ENCODE results near the gene SPPL2B.

- TF ChIP-seq YY1 (IDR thresholded peaks at IDR 0.05; ENCODE audit: low read depth) (no peak), NFIC (IDR thresholded peaks at IDR 0.05) (no peak), FOXM1 (IDR thresholded peaks at IDR 0.05; ENCODE audit: borderline replicate concordance, low read depth) (no peak), EGR1 (IDR thresholded peaks at IDR 0.05) (no peak), EP300 (IDR thresholded peaks at IDR 0.05; ENCODE audit: borderline replicate concordance) (no peak), TAF1 (IDR thresholded peaks at IDR 0.05; ENCODE audit: low read depth) (no peak), RAD21 (IDR thresholded peaks at IDR 0.05; ENCODE audit: low read depth) (no peak), MAX (IDR thresholded peaks at IDR 0.05) (no peak), USF1 (IDR thresholded peaks at IDR 0.05) (no peak), REST (IDR thresholded peaks at IDR 0.05; ENCODE audit: low read depth) (no peak), TEAD4 (IDR thresholded peaks at IDR 0.05) (no peak), CREB1 (IDR thresholded peaks at IDR 0.05; ENCODE audit: low read depth) (no peak)
These were observed 11.2 kb upstream of the SPPL2B start for GRCh38 chr19:2317300-2317699.
